Lung (tissue), 12 donors: ENCODE data around the gene ADGRF1. TPM values are rescaled to one million over a fixed set of nuclear protein-coding genes. Genes with fewer than 3 reads are reported as not detected.

Experiments
- ATAC-seq: fragments of 200-7000 bp; cut with Tn5 transposase; one replicate; pipeline ENCODE4 v1.9.1; 2020; ENCODE audit warnings: moderate number of reproducible peaks; ENCODE audit not compliant: insufficient read depth, low FRiP score
- DNase-seq, 3 donors: peaks; one replicate each; pipeline ENCODE4 v3.0.0-alpha.2; 2013 to 2017
- H3K27ac ChIP-seq, 2 donors: one replicate each; pipeline ENCODE4 v1.5.1; 2013; ENCODE audit warnings: mild to moderate bottlenecking in 2 of 2, moderate library complexity in 2 of 2, control low read depth in 1 of 2, inconsistent platforms in 1 of 2, low read depth in 1 of 2, low read length in 1 of 2
- H3K27me3 ChIP-seq, 3 donors: one replicate each; pipeline ENCODE4 v1.5.1; 2013; ENCODE audit warnings: low read length in 2 of 3; ENCODE audit not compliant: control insufficient read depth in 3 of 3, insufficient read depth in 3 of 3
- H3K36me3 ChIP-seq, 4 donors: one replicate each; pipeline ENCODE4 v1.5.1; 2013; ENCODE audit warnings: low read length in 4 of 4, mild to moderate bottlenecking in 1 of 4, moderate library complexity in 1 of 4; ENCODE audit not compliant: control insufficient read depth in 4 of 4, insufficient read depth in 4 of 4
- H3K4me1 ChIP-seq, 5 donors: one replicate each; pipeline ENCODE4 v1.5.1; 2013; ENCODE audit warnings: low read length in 5 of 5, mild to moderate bottlenecking in 2 of 5, moderate library complexity in 1 of 5; ENCODE audit not compliant: control insufficient read depth in 5 of 5, insufficient read depth in 5 of 5
- H3K4me3 ChIP-seq: one replicate; pipeline ENCODE4 v1.5.1; 2013; ENCODE audit warnings: mild to moderate bottlenecking, control low read depth, moderate library complexity
- H3K9ac ChIP-seq, 2 donors: one replicate each; pipeline ENCODE4 v1.5.1; 2013; ENCODE audit warnings: low read length in 2 of 2, control low read depth in 1 of 2; ENCODE audit not compliant: insufficient read depth in 1 of 2
- H3K9me3 ChIP-seq, 4 donors: one replicate each; pipeline ENCODE4 v1.5.1; 2013; ENCODE audit warnings: low read length in 3 of 4, mild to moderate bottlenecking in 1 of 4, moderate library complexity in 1 of 4; ENCODE audit not compliant: control insufficient read depth in 4 of 4, insufficient read depth in 3 of 4
- WGBS, 2 donors: extraction: QIAGEN DNeasy Blood & Tissue Kit; methylation state at CpG; one replicate each; pipeline ENCODE4 v1.1.7; 2013; 5-methylcytosine and 5-hydroxymethylcytosine counted together
- polyA plus RNA-seq, 2 donors: library from polyadenylated mRNA; stranded (reverse); fragments of 200-250 nt; gene quantifications; one replicate each; pipeline ENCODE4 v1.2.1, GENCODE V29; 2013
- total RNA-seq, 2 donors: library from RNA; depleted of rRNA in 1 of 2; stranded (reverse); fragments of >200 nt in 1 of 2; gene quantifications; one replicate each; pipeline ENCODE4 v1.2.1, GENCODE V29; 2014 to 2021
- TF ChIP-seq, protein P1 (sequence below): IDR thresholded peaks from 2 replicates; pipeline ENCODE4 v1.5.1; 2012; ENCODE audit warnings: mild to moderate bottlenecking; ENCODE audit errors: control extremely low read depth, extremely low read depth
- donor health status: control.
- donor health status: control.
- donor health status: Bipolar disorder and iron deficiency.
- donor health status: healthy.
- donor health status: DM: yes; HTN: yes; CAD: no.

ADGRF1 gene
- total and polyA plus RNA-seq, 4 donors = 4.0 to 23.3 (median 12.6) TPM

DNA sequence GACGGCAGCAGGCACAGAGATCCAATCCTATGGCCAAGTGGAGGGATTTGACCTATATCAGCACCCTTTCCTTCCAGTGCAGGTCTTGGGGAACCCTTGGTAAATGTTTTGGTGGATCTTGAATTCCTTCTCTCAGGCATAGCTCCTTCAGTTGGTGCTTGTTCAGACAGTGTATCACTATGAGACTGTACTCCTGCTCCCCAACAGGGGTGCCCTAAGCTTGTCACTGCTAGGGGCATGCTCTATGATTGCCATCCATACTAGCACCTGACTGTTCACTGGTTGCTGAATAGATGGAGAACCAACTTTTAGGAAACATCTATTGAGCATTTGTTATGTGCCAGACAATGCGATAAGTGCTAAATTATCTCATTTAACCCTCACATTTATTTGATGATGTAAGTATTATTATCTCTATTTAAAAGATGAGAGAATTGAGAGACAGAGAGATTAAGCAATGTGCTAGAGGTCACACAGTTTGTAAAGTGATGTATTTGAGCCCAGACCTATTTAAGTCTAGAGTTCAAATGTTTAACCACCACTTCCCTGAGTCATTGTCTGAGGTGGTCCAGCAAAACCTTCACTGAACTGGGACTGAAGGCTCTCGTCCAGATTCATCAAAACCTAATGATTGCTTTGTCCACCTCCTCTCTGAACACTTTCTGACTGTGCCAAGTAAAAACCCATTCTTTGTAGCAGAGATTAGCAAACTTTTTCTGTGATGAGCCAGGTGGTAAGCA, 34.3 kb downstream of the ADGRF1 start:
- no peaks in the 10 kb centered on the region for H3K27me3 ChIP-seq
- H3K9me3 ChIP-seq = no peaks in the 10 kb centered on the region
- no peak overlapping the region for H3K4me3 ChIP-seq
- peaks cover 0 to 2% (median 0%) of the 10 kb centered on the region in 5 donors for H3K4me1 ChIP-seq
- TF ChIP-seq, protein P1, sequence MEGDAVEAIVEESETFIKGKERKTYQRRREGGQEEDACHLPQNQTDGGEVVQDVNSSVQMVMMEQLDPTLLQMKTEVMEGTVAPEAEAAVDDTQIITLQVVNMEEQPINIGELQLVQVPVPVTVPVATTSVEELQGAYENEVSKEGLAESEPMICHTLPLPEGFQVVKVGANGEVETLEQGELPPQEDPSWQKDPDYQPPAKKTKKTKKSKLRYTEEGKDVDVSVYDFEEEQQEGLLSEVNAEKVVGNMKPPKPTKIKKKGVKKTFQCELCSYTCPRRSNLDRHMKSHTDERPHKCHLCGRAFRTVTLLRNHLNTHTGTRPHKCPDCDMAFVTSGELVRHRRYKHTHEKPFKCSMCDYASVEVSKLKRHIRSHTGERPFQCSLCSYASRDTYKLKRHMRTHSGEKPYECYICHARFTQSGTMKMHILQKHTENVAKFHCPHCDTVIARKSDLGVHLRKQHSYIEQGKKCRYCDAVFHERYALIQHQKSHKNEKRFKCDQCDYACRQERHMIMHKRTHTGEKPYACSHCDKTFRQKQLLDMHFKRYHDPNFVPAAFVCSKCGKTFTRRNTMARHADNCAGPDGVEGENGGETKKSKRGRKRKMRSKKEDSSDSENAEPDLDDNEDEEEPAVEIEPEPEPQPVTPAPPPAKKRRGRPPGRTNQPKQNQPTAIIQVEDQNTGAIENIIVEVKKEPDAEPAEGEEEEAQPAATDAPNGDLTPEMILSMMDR = no peak
- 94 to 96% methylated on average over 3 of the region's 3 CpGs for WGBS, 2 donors
- H3K27ac ChIP-seq = no peak overlapping the region
- no peaks in the 10 kb centered on the region for H3K36me3 ChIP-seq
- DNase-seq (no peak), ATAC-seq (no peak)
- H3K9ac ChIP-seq = no peak overlapping the region

DNA sequence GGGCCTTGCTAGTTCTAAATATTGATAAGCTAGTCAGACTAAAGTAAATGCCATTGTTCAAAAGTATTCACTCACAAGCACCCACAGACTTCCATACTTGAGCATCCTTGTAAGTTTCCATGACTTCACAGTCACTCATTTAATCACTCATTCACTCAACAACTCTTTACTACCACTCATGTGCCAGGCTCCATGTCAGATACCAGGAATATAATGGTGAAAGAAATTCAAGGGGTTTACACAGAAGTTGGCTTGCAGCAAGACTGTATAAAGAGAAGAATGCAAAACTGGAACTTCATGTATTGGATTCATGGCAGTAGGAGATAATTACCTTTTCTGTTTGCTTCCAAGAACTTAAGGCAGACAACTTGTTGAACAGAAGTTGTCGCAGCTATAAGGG, 36.6 kb downstream of the ADGRF1 start:
- Histone ChIP-seq H3K36me3 (no peaks in the 10 kb centered on the region), H3K27me3 (no peaks in the 10 kb centered on the region), H3K4me1 (peaks cover 0 to 5% (median 0%) of the 10 kb centered on the region in 5 donors), H3K4me3 (no peak overlapping the region), H3K9me3 (no peaks in the 10 kb centered on the region), H3K9ac (no peak overlapping the region), H3K27ac (no peak overlapping the region)
- 84 to 91% methylated on average over 1 of the region's 1 CpG for WGBS, 2 donors
- TF ChIP-seq, protein P1 = no peak
- ATAC-seq (no peak), DNase-seq (no peak)

DNA sequence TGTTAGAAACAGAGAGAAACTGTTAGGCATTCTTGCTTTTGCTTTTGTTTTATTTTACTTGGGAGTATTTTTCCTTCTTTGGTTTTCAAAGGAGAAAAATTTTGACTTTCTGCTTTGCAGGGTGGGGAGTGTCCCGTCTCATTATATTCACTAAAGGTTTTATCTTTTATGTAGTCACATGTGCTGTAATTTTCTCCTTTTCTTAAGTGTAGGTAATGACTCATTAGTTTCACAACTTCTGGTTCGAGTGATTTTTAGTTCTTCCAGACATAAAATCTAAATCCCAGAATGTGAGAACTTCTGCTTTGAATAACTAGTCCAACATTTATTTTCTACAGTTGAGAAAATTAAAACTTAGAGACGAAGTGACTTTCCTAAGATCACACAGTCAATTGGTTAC, 37.7 kb downstream of the ADGRF1 start:
- DNase-seq = no peak
- 37 to 43% methylated on average over 3 of the region's 3 CpGs for WGBS, 2 donors
- no peaks in the 10 kb centered on the region for H3K9me3 ChIP-seq
- TF ChIP-seq, protein P1 = no peak
- no peak overlapping the region for H3K4me3 ChIP-seq
- H3K27me3 ChIP-seq = no peaks in the 10 kb centered on the region
- peaks cover 0 to 5% (median 0%) of the 10 kb centered on the region in 5 donors for H3K4me1 ChIP-seq
- H3K27ac ChIP-seq = no peak overlapping the region
- no peak overlapping the region for H3K9ac ChIP-seq
- H3K36me3 ChIP-seq = no peaks in the 10 kb centered on the region
- no peak for ATAC-seq

DNA sequence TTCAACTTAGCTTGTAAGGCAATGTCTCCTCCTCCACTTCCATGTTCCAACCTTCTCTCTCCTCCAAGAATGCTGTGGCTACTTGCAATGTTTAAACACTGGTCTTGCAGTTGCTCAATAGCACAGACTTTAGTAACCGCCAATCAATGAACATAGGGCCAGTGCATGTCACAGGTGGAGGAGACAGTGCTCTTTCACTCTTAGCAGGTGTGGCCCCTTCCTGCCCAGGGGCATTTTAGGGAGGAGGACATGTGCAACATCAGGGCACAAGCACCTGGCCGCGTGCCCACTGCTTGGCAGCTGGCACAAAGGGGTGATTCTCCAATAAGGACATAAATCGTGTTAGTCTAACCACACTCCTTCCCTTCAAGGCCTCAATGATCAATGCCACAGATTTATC, 41.3 kb downstream of the ADGRF1 start:
- Histone ChIP-seq H3K4me3 (no peak overlapping the region), H3K9ac (no peak overlapping the region), H3K9me3 (no peaks in the 10 kb centered on the region), H3K27ac (no peak overlapping the region), H3K27me3 (no peaks in the 10 kb centered on the region), H3K4me1 (peaks cover 0 to 5% (median 0%) of the 10 kb centered on the region in 5 donors), H3K36me3 (no peaks in the 10 kb centered on the region)
- no peak for DNase-seq
- WGBS, 2 donors = 81 to 91% methylated on average over 4 of the region's 4 CpGs
- no peak for ATAC-seq
- TF ChIP-seq, protein P1 = no peak
